Liver (tissue), 3 donors: Measurements from ENCODE around the gene SIRT6.

Source experiments
- SP1 ChIP-seq: IDR thresholded peaks from 2 replicates; pipeline ENCODE4 v1.6.1; 2018; ENCODE audit warnings: antibody characterized with exemption, mild to moderate bottlenecking
- TF ChIP-seq, protein P1 (sequence below): fragments of 150-350 bp; IDR thresholded peaks from 2 replicates; pipeline ENCODE4 v1.5.1; 2017; ENCODE audit warnings: improper control_type of control experiment, low read depth, low read length; ENCODE audit not compliant: missing input control
- donor health status: healthy.
- donor health status: healthy.

DNA sequence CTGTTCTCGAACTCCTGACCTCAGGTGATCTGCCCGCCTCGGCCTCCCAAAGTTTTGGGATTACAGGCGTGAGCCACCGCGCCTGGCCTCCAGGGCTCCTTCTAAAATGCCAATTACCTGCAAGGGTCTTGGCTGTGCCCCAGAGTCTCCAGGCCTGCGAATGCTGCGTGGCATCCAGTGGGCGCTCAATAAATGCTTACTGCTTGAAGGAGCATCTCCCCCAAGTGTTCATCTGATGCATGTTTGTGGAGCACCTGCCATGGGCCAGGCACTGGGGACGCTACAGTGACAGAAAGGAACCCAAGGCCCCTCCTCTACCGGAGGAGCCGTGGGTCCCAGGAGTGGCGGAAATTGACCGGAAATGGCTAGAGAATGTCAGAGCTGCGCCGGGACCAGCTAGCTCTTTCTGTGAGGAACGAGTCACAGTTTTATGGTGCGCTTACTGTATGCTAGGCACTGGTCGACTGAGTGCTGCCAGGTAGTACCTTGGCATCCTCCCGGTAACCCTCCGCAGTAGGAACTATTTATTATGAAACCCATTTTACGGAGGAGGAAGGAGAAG is 14.3 kb upstream of the SIRT6 start:
- no peak for TF ChIP-seq SP1
- TF ChIP-seq, protein P1, sequence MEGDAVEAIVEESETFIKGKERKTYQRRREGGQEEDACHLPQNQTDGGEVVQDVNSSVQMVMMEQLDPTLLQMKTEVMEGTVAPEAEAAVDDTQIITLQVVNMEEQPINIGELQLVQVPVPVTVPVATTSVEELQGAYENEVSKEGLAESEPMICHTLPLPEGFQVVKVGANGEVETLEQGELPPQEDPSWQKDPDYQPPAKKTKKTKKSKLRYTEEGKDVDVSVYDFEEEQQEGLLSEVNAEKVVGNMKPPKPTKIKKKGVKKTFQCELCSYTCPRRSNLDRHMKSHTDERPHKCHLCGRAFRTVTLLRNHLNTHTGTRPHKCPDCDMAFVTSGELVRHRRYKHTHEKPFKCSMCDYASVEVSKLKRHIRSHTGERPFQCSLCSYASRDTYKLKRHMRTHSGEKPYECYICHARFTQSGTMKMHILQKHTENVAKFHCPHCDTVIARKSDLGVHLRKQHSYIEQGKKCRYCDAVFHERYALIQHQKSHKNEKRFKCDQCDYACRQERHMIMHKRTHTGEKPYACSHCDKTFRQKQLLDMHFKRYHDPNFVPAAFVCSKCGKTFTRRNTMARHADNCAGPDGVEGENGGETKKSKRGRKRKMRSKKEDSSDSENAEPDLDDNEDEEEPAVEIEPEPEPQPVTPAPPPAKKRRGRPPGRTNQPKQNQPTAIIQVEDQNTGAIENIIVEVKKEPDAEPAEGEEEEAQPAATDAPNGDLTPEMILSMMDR, result no peak
